ENCODE results near the gene PAPPA2. TPM values are rescaled to one million over a fixed set of nuclear protein-coding genes. Genes with fewer than 3 reads are reported as not detected.

PAPPA2 gene
- total and polyA plus RNA-seq, 9 of the 15 experiments (the other 6 are each of a cell fraction or from before 2014, with no cell fraction given): 0.01 to 0.15 (median 0.05) TPM; not detected in 2

DNA sequence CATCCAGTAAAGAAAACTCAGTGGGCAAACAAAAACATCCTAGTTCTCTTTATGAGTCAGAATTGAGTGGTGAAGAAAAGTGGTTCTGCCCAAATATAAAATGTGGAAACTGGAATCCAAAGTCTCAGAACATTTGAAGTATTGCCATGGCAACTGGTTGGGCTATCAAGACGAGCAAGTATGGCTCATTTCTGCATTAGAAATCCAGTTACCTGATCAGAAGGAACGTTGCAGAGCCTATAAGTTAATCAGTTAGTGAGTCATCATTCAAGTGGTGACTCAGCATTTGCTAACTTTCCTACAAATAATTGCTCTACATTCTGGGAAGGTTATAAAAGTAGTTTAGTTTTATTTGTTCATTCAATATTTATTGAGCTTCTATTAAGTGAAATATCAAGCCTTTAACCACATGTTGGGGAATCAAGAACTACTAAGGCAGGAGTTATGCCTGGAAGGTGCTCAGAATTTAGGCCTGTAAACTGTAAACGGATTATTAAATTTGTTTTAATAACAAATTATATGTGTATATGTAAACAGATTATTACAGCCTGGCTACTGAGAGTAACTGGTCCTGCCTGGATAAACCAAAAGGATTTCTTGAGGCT lies 104.3 kb downstream of the PAPPA2 start (continued):
- TF ChIP-seq NFE2L1 (tag; IDR thresholded peaks at IDR 0.05; ENCODE audit: borderline replicate concordance, low read depth) (peak; percentile 45; the same call in 1 of the 2 replicates), JUNB (CRISPR knock-in tag; conservative IDR thresholded peaks at IDR 0.05) (peak; percentile 79), C11orf30 (IDR thresholded peaks at IDR 0.05; ENCODE audit: low read depth) (peak; percentile 87), MAFF (IDR thresholded peaks at IDR 0.05; ENCODE audit: low read length) (peak; percentile 83; the same call in 1 of the 2 replicates), ZNF316 (IDR thresholded peaks at IDR 0.05) (peak; percentile 91)
- TF ChIP-seq, protein P1, sequence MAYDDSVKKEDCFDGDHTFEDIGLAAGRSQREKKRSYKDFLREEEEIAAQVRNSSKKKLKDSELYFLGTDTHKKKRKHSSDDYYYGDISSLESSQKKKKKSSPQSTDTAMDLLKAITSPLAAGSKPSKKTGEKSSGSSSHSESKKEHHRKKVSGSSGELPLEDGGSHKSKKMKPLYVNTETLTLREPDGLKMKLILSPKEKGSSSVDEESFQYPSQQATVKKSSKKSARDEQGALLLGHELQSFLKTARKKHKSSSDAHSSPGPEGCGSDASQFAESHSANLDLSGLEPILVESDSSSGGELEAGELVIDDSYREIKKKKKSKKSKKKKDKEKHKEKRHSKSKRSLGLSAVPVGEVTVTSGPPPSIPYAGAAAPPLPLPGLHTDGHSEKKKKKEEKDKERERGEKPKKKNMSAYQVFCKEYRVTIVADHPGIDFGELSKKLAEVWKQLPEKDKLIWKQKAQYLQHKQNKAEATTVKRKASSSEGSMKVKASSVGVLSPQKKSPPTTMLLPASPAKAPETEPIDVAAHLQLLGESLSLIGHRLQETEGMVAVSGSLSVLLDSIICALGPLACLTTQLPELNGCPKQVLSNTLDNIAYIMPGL (CRISPR knock-in tag; IDR thresholded peaks at IDR 0.05): no peak

DNA sequence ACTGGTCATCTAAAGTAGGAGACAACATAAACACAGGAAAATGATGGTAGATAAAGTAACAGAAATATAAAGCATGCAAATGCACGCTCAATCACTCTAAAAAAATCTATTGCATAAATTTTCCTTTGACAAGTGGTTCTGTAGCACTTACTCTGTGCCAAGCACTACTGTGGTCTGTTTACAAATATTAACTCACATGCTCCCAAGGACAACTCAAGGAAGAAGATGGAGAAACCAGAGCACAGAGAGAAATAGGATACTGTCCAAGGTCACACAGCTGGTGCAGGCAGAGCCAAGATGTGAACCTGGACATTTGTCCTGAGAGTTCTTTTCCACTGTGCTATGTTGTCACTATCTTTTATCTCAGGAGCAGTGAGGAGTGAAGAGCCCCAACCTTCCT lies 105.2 kb downstream of the PAPPA2 start:
- no peaks in the 10 kb centered on the region for H3K9me1 ChIP-seq (ENCODE audit: control insufficient read depth, insufficient read depth, low read length)
- no peaks in the 10 kb centered on the region for H3K9me3 ChIP-seq (replicated peaks; ENCODE audit: control insufficient read depth, insufficient read depth, low read depth, low read length)
- no peak overlapping the region for H3K4me2 ChIP-seq (ENCODE audit: insufficient read depth, low read length)
- CTCF ChIA-PET (ENCODE audit: low intra/inter-chr PET ratio): no interaction called here
- H3K27me3 ChIP-seq (ENCODE audit: control insufficient read depth in 2 of 2, insufficient read depth in 2 of 2, low read length in 2 of 2): no peaks in the 10 kb centered on the region; a peak in 2 of 5 replicates
- 19% methylated on average over 1 of the region's 1 CpG for WGBS (ENCODE audit: insufficient coverage, low coverage, missing lambda C conversion rate)
- peaks cover 0 to 6% of the 10 kb centered on the region in 2 experiments; a peak in 1 of 5 replicates for H3K4me1 ChIP-seq (replicated peaks in 1 of 2; ENCODE audit: control insufficient read depth in 2 of 2, insufficient read depth in 2 of 2, low read length in 2 of 2)
- FAIRE-seq: no peak
- H3K36me3 ChIP-seq (ENCODE audit: control insufficient read depth, insufficient read depth, low read length): no peaks in the 10 kb centered on the region
- POLR2A ChIA-PET: no interaction called here
- no peak for DNase-seq (ENCODE audit: extremely low read depth in 1 of 4, low spot score in 3 of 4)
- H3K79me2 ChIP-seq (ENCODE audit: control insufficient read depth, insufficient read depth, low read length): no peaks in the 10 kb centered on the region
- no peak overlapping the region for H3K9ac ChIP-seq (ENCODE audit: insufficient read depth in 1 of 2, low read depth in 2 of 2, low read length in 2 of 2)
- no peak overlapping the region for H3K4me3 ChIP-seq
- H4K20me1 ChIP-seq (replicated peaks; ENCODE audit: control insufficient read depth, insufficient read depth, low read length): no peaks in the 10 kb centered on the region
- in situ Hi-C loops (cut with MboI): loop anchor here (25.0 kb wide), 1 partner anchor 1369 kb away; no protein-coding TSS in a partner anchor
- TF ChIP-seq IRF2 (CRISPR knock-in tag; IDR thresholded peaks at IDR 0.05): no peak
- TF ChIP-seq ZFP30 (CRISPR knock-in tag; IDR thresholded peaks at IDR 0.05; ENCODE audit: borderline replicate concordance): no peak
- no peak for TF ChIP-seq TRIM24 (IDR thresholded peaks at IDR 0.05)
- no peak for TF ChIP-seq ZNF431 (CRISPR knock-in tag; IDR thresholded peaks at IDR 0.05)
- TF ChIP-seq ZNF655 (CRISPR knock-in tag; IDR thresholded peaks at IDR 0.05): no peak
- no peak for TF ChIP-seq KDM5B (IDR thresholded peaks at IDR 0.05; ENCODE audit: insufficient replicate concordance, low read depth, low read length)
- TF ChIP-seq MEF2A (IDR thresholded peaks at IDR 0.05; ENCODE audit: control insufficient read depth, low read depth, low read length): no peak
- BruUV-seq (replicated peaks): no TSS peak
- no peak overlapping the region for H3K27ac ChIP-seq (ENCODE audit: extremely low read depth, low read depth, low read length)
- intact Hi-C loops (cut with micrococcal nuclease): no loop called here
- ATAC-seq: no peak
- H2AFZ ChIP-seq (ENCODE audit: low read depth, low read length): no peak overlapping the region
